Transverse colon (tissue), 4 donors: ENCODE results near the gene ABCA8. TPM values are rescaled to one million over a fixed set of nuclear protein-coding genes. Genes with fewer than 3 reads are reported as not detected.

Experiments used
- DNase-seq: peaks from one replicate; pipeline ENCODE4 v3.0.0-alpha.2; 2019
- H3K27ac ChIP-seq, 4 donors: fragments of 200-600 bp; sonication (generic); 2 replicates each; pipeline ENCODE4 v1.5.1; 2016 to 2018; ENCODE audit warnings: inconsistent platforms in 4 of 4
- H3K27me3 ChIP-seq: fragments of 200-600 bp; sonication (generic); 2 replicates; pipeline ENCODE4 v1.5.1; 2017; ENCODE audit warnings: inconsistent platforms
- H3K36me3 ChIP-seq, 4 donors: fragments of 200-600 bp; sonication (generic); 2 replicates each; pipeline ENCODE4 v1.5.1; 2017 to 2019; ENCODE audit warnings: inconsistent platforms in 4 of 4
- H3K4me1 ChIP-seq, 4 donors: fragments of 200-600 bp; sonication (generic); 2 replicates each; pipeline ENCODE4 v1.5.1; 2017 to 2020; ENCODE audit warnings: inconsistent platforms in 4 of 4
- H3K4me3 ChIP-seq, 4 donors: fragments of 200-600 bp; sonication (generic); 1 replicate in 1 of 4; 2 replicates in 3 of 4; pipeline versions ENCODE4 v1.5.1 to v1.6.1; 2017 to 2019; ENCODE audit warnings: inconsistent platforms in 4 of 4
- H3K9me3 ChIP-seq, 2 donors: fragments of 200-600 bp; sonication (generic); 2 replicates each; pipeline ENCODE4 v1.5.1; 2017 to 2019; ENCODE audit warnings: inconsistent platforms in 2 of 2
- CTCF ChIP-seq, 5 experiments: fragments of 200-600 bp in 3 of 5; fragments of 450-650 bp in 2 of 5; sonication (generic) in 3 of 5; IDR thresholded peaks; 1 replicate in 2 of 5; 2 replicates in 3 of 5; pipeline ENCODE4 v1.5.1; 2016 to 2017; ENCODE audit warnings: antibody characterized with exemption in 5 of 5, inconsistent platforms in 3 of 5, mild to moderate bottlenecking in 2 of 5, moderate library complexity in 1 of 5
- EP300 ChIP-seq: sonication (generic); formaldehyde crosslinking; IDR thresholded peaks from one replicate; pipeline ENCODE4 v1.6.1; 2017; ENCODE audit warnings: antibody characterized with exemption, low read depth
- POLR2A ChIP-seq: fragments of 450-650 bp; IDR thresholded peaks from one replicate; pipeline ENCODE4 v1.6.1; 2016; ENCODE audit warnings: antibody characterized with exemption, mild to moderate bottlenecking, moderate library complexity
- POLR2AphosphoS5 ChIP-seq, 3 donors: sonication (generic); formaldehyde crosslinking; IDR thresholded peaks; one replicate each; pipeline ENCODE4 v1.6.1; 2016; ENCODE audit warnings: antibody characterized with exemption in 3 of 3
- WGBS, 2 donors: methylation state at CpG; one replicate each; pipeline ENCODE4 v1.1.5; 2018; ENCODE audit warnings: low coverage in 1 of 2; 5-methylcytosine and 5-hydroxymethylcytosine counted together
- in situ Hi-C, 4 donors: fragments of 200-750 bp; cut with MboI; loops; one replicate each; pipeline versions ENCODE4 v1.15.0 to v1.15.1; 2017; ENCODE audit warnings: low sequenced_read_pairs in 3 of 4, low pct_ligation_motif_present in 1 of 4, low pct_unique_long_range_greater_than_20kb in 1 of 4
- intact Hi-C: fragments of 100-400 bp; cut with DNase I; formaldehyde crosslinking; loops from one replicate; pipeline ENCODE4 v1.15.1; 2023; ENCODE audit warnings: low total_unique reads
- total RNA-seq, 4 donors: library from RNA; depleted of rRNA; stranded (reverse); fragments of >200 nt; gene quantifications; one replicate each; pipeline ENCODE4 v1.1.0, GENCODE V29; 2016

Gene ABCA8
- total RNA-seq, 4 donors from 2014 or later = 14.7 to 42.6 (median 26.3) TPM

GRCh38 chr17:68863091-68863652 is 92.0 kb downstream of the ABCA8 start:
- Histone ChIP-seq H3K36me3 (no peaks in the 10 kb centered on the region), H3K9me3 (no peaks in the 10 kb centered on the region), H3K4me3 (no peak overlapping the region), H3K27me3 (no peaks in the 10 kb centered on the region), H3K27ac (no peak overlapping the region), H3K4me1 (no peaks in the 10 kb centered on the region)
- intact Hi-C loops (no loop called here), in situ Hi-C loops (no loop called here)
- 90 to 95% methylated on average over 1 of the region's 1 CpG for WGBS, 2 donors
- TF ChIP-seq POLR2A (no peak), CTCF (IDR thresholded peaks at IDR 0.05) (no peak), EP300 (no peak), POLR2AphosphoS5 (IDR thresholded peaks at IDR 0.05) (no peak)
- DNase-seq = no peak

- Histone ChIP-seq H3K27me3 (no peaks in the 10 kb centered on the region), H3K36me3 (no peaks in the 10 kb centered on the region), H3K4me1 (no peaks in the 10 kb centered on the region), H3K27ac (peak overlapping the region in 1 of 4 donors; percentile 24), H3K9me3 (no peaks in the 10 kb centered on the region), H3K4me3 (no peak overlapping the region)
- 37 to 44% methylated on average over 1 of the region's 1 CpG for WGBS, 2 donors
- intact Hi-C loops (no loop called here), in situ Hi-C loops (no loop called here)
- TF ChIP-seq EP300 (no peak), POLR2AphosphoS5 (IDR thresholded peaks at IDR 0.05) (no peak), CTCF (IDR thresholded peaks at IDR 0.05) (no peak), POLR2A (no peak)
- no peak for DNase-seq
Observed at GRCh38 chr17:68861602-68862001, 93.6 kb downstream of the ABCA8 start.

- no peaks in the 10 kb centered on the region for H3K36me3 ChIP-seq
- no peaks in the 10 kb centered on the region for H3K9me3 ChIP-seq
- DNase-seq = no peak
- TF ChIP-seq POLR2AphosphoS5 (IDR thresholded peaks at IDR 0.05) (no peak), EP300 (no peak), CTCF (IDR thresholded peaks at IDR 0.05) (no peak), POLR2A (no peak)
- no peak overlapping the region for H3K4me3 ChIP-seq
- H3K27ac ChIP-seq = no peak overlapping the region
- H3K4me1 ChIP-seq = no peaks in the 10 kb centered on the region
- in situ Hi-C loops = no loop called here
- intact Hi-C loops = no loop called here
- no peaks in the 10 kb centered on the region for H3K27me3 ChIP-seq
- 50 to 51% methylated on average over 1 to 2 of the region's 2 CpGs for WGBS, 2 donors
Observed at GRCh38 chr17:68860941-68861340, 94.3 kb downstream of the ABCA8 start.

GRCh38 chr17:68854452-68854851 is 100.7 kb downstream of the ABCA8 start:
- H3K27ac ChIP-seq = no peak overlapping the region
- no peak for DNase-seq
- H3K4me3 ChIP-seq = no peak overlapping the region
- H3K36me3 ChIP-seq = no peaks in the 10 kb centered on the region
- intact Hi-C loops (no loop called here), in situ Hi-C loops (no loop called here)
- no peaks in the 10 kb centered on the region for H3K27me3 ChIP-seq
- 77 to 78% methylated on average over 1 of the region's 1 CpG for WGBS, 2 donors
- TF ChIP-seq EP300 = no peak
- TF ChIP-seq POLR2A = no peak
- no peak for TF ChIP-seq CTCF (IDR thresholded peaks at IDR 0.05)
- no peak for TF ChIP-seq POLR2AphosphoS5 (IDR thresholded peaks at IDR 0.05)
- H3K4me1 ChIP-seq = no peaks in the 10 kb centered on the region
- no peaks in the 10 kb centered on the region for H3K9me3 ChIP-seq
